IPS-NIHi7 (cell line): ENCODE results near the gene MAPK14.
A peak's percentile ranks its signal among the peaks of the same experiment; 100 is the strongest.
"Not testable (repeated sequence)": the region's sequence is repeated elsewhere in the genome, so short reads cannot be mapped to it uniquely, and the experiment has no call there.

Experiments
- DNase-seq: peaks from one replicate; pipeline ENCODE4 v3.0.0; 2012; ENCODE audit warnings: mixed read lengths; ENCODE audit errors: extremely low spot score

Gene MAPK14

DNA sequence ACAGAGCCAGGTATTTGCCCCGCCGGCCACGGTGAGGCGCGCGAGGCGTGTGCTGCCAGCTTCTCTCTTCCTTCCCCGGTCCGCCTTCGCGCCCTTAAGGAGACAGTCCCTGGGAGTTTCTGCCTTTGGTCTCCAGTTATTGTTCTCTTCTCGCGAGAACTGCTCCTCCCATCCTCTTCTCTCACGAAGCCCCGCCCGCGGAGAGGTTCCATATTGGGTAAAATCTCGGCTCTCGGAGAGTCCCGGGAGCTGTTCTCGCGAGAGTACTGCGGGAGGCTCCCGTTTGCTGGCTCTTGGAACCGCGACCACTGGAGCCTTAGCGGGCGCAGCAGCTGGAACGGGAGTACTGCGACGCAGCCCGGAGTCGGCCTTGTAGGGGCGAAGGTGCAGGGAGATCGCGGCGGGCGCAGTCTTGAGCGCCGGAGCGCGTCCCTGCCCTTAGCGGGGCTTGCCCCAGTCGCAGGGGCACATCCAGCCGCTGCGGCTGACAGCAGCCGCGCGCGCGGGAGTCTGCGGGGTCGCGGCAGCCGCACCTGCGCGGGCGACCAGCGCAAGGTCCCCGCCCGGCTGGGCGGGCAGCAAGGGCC, at the start of gene MAPK14:
Gene MAPK14 (plus strand): TSS at position 308 of the 587 bp plus-strand sequence. CDS start 350 bp downstream, outside the sequence.
- DNase-seq, result peak; percentile 93

DNA sequence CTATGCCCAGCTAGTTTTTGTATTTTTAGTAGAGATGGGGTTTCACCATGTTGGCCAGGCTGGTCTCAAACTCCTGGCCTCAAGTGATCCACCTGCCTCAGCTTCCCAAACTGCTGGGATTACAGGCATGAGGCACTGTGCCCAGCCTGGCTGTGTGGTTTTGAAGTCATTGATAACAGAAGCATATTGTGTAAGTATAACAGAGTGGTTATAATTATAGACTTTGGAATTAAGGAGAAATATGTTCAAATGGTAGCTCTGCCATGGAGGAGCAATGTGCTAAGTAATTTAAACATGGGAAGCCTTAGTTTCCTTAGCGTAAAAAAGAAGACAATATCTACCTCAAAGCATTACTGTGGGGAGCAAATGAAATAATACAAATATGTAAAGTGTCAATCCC, 47.5 kb upstream of the MAPK14 start:
- DNase-seq, result not testable (repeated sequence)

DNA sequence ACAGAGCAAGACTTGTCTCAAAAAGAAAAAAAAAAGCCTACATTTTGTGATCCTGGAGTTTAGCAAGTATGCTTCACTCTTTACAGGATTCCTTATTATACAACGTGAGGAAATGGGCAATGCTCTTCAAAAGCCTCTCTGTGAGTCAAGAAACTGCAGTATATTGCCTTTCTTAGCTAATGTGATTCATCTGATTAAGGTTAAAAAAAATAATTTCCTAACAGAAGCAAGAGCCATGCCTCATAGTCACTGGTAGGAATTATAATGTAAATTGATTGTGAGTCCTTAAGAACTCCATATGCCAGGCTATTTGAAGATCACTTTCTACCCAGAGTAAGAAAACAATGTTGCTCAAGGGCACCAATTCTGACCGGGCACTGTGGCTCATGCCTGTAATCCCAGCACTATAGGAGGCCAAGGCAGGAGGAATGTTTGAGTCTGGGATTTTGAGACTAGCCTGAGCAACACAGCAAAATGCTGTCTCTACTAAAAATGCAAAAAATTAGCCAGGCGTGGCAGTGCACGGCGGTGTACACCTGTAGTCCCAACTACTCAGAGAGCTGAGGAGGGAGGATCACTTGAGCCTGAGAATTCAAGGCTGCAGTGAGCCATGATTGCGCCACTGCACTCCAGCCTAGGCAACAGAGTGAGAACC, 46.5 kb upstream of the MAPK14 start:
- no peak for DNase-seq

DNA sequence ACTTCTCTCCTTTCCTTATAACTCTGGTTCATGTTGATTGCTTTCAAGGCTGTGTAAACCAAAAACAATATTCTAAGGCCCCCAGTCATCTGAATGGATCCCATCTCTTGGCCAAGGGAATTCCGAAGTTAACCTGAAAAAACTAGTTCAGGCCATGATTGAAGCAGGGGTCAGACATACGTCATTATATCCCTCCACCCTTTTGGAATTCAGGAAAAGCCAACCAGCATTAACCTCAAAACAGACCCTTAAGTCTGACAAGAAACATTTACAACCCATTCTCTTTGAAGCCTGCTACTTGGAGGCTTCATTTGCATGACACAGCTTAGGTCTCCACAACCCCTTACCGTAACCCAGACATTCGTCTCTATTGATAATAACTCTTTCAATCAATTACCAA, 42.9 kb upstream of the MAPK14 start:
- no peak for DNase-seq

DNA sequence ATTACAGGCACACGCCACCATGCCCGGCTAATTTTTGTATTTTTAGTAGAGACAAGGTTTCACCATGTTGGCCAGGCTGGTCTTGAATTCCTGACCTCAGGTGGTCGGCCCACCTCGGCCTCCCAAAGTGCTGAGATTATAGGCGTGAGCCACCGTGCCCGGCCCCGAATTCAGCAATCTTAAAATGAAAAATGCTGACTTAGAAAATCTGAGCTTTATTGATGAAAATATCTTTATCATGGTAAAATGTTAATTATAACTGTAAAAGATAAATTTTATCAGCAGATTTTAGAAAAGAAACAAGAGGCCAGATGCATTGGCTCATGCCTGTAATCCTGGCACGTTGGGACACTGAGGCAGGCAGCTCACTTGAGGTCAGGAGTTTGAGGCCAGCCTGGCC, 39.6 kb upstream of the MAPK14 start:
- not testable (repeated sequence) for DNase-seq

DNA sequence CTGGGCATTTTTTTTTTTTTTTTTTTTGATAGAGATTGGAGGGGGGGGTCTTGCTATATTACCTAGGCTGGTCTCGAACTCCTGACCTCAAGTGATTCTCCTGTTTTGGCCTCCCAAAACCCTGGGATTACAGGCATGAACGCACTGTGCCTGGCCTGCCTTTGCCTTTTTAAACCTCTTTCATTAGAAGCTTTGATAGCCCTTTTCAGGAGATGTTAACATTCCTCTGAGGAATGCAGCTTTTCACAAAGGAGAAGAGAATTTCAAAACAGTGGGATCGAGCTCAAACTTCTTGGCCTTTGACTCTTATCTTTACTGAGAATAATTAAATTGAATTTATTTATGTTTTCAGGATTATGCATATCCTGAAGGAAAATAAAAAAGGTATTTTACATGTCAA, 34.5 kb upstream of the MAPK14 start:
- DNase-seq, result no peak

DNA sequence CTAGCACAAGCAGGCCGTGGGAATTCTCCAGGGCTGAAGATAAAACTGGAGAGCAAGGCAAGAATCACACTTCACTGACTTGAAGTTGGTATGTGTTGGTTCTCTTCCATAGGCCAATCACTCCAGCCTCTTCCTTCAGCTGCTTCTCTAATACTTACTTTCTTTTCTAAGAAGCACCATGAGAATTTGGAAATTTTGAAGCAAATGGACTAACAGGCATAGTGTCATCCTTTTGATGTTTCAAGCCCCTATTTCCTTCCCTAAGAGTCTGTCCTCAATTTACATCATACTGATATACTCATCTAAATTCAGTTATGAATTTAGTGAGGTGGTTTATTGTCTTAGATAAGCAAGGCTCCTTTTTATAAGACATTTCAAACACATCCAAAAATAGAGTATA, 27.2 kb upstream of the MAPK14 start:
- no peak for DNase-seq

DNA sequence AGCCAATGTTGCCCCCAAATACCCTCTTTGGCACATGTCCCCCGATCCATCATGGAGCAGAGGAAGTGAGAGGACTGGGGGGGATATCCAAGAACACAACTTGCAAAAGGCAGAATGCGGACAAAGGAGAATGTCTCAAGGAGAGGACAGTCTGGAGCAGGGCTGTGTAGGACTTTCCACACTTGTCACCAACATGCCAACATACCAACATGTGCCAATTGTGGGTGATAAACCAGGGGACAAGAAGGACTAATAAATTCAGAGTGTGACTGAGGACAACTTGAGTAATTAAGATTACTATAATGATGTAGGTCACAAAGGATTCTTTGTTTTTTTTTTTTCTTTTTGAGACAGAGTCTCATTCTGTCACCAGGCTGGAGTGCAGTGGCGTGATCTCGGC, 11.9 kb upstream of the MAPK14 start:
- no peak for DNase-seq

DNA sequence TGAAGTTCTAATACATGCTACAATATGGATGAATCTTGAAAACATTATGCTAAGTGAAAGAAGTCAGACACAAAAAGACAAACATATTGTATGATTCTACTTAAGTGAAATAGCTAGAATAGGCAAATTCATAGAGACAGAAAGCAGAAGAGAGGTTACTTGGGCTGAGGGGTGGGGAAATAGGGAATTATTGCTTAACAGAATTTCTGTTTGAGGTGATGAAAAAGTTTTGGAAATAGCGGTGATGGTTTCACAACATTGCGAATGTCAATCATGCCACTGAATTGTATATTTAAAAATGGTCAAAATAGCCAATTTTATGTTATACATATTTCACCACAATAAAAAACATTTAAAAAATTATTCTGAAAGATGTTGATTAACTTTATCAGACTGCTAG, 9.3 kb upstream of the MAPK14 start:
- no peak for DNase-seq

DNA sequence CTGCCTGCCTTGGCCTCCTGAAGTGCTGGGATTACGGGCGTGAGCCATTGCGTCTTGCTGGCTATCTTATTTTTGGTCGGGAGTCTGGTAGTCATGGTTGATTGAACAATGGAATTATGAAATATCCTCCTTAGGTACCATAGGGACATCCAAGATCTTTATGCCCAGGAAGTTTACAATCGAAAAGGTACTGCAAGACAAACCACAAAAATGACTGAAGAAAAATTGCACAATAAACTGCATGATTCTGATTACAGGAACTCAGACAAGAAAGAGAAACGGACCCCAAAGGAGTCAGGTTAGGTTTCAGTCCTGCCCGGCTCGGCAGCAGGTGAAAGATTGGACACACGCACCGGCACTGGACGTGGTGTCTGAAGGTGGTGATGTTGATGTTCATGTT, 8.4 kb upstream of the MAPK14 start:
- no peak for DNase-seq

DNA sequence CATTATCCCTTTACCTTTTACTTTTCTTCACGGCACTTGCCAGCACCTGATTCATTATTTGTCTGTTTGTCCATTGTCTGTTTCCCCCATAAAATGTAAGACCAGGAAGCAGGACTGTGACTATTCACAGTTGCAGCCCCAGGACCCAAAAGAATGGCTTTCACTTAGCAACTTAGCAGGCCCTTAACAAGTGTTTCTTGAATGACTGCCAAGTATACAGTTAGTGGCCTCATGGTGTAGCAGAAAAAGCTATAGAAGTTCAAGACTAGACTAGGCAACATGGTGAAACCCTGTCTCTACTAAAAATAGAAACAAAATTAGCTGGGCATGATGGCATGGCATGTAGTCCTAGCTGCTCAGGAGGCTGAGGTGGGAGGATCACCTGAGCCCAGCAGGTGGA, 7.5 kb upstream of the MAPK14 start:
- DNase-seq, result no peak

DNA sequence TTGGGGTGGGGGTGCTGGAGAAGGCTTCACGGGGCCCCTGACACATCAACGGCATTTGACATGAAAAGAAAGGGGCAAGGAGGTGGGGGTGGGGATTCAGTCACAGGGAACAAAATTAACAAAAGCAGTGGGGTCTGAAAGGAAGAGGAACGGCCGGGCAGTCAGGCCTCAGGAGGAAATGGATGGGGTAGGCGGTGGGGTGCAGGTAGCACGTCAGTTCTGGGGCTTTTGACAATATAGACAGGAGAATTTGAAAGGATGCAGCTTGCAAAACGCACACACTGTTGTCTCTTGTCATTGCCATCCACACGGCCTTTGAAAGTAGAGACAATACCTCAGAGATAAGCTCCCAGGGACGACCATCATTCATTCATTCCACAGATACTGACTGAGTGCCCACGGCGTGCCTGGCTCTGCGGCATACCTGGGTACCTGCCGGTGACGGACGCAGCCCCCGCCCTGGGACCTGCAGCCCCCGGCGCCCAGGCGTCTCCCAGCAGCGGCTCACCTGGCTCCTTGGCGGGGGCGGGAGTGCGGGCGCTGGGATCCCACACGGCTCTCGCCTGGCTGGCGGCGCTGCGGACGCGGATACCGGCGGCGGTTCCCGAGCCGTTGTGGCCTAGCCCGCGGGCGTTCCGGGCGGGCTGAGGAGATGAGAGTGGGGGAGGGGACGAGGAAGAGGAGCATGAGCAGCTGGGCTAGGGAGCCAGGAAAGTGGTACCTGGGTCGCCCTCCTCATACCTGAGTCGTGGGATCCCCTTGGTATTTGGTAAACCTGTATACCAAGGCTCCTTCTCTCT, 3.4 kb upstream of the MAPK14 start, which contains the start of gene SLC26A8:
Gene SLC26A8 (minus strand): TSS at position 646 of the 800 bp plus-strand sequence. CDS start 4,934 bp downstream, outside the sequence.
- DNase-seq, result peak; percentile 65

DNA sequence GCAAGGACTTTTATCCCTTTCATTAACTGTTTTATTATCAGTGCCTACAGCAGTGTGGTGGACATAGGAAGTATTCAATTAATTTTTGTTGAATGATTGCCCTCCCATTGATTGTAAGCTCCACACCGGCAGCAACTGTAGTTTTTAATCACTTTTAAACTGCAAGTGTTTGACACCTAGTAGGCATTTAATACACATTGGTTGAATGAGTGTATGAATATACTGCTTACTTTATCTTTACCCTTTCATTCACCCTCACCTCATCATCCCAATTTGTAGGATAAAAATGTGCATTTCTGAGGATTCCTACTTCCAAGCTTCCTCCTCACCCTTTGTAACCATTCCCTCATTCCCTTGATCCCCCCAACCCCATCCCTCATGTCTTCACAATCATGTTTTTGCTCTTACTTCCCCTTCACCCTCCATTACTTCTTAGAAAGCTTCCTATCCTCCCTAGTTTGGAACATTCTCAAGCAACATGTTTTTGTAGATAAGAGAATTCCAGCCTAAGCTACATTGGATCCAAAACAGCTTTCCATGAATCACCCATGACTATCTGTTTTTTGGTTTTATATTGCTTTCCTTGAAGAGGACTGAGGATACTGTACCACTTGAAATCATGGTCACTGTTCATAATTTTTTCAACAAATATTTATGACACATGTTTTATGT, 2.2 kb upstream of the MAPK14 start:
- DNase-seq, result no peak

DNA sequence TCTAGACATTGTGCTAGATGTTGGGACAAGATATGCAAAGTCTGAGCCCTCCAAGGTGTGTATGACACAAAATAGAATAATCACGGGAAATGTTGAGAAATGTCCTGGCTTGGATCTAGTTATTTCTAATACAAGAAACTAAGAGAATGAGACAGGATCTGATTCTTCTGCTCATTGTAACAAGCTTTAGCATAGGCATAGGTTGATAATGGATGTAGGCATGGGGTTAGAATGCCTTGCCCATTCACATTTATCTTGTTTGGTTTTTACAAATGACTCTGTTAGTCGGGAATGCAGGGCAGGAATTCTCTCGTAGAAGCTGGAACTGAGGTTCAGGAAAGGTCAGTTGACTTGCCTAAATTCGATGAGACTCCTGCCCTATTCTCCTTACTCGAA, 1.7 kb upstream of the MAPK14 start:
- DNase-seq, result no peak

DNA sequence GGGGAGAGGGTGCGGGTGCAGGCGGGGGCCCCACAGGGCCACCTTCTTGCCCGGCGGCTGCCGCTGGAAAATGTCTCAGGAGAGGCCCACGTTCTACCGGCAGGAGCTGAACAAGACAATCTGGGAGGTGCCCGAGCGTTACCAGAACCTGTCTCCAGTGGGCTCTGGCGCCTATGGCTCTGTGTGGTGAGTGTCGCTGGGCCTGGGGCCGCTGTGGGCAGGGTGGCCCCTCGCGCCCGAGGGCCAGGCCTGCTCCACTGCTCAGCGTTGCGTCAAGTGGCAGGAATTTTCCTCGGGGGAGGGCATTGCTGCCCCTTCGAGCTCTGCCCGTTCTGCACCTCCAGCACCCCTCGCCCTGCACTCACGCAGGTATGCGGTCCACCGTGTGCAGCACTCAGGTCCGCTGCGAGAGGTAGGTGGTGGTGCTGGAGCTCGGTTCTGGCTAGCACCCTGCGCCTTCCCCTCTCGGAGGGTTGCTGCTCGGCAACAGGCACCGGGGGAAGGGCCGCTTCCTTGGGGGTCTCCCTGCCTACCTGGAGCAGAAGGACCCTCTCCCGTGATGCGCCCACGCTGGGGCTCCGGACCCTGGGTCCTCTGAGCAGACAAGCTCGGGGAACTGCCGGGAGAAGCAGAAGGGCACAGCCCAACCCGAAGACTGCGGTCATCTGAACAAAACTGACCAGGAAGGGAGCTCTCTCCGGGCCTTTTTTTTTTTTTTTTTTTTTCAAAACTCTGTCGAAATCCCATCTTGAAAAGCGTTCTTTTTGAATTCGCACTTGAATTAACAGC, 674 bp downstream of the MAPK14 start:
- DNase-seq, result peak; percentile 21

DNA sequence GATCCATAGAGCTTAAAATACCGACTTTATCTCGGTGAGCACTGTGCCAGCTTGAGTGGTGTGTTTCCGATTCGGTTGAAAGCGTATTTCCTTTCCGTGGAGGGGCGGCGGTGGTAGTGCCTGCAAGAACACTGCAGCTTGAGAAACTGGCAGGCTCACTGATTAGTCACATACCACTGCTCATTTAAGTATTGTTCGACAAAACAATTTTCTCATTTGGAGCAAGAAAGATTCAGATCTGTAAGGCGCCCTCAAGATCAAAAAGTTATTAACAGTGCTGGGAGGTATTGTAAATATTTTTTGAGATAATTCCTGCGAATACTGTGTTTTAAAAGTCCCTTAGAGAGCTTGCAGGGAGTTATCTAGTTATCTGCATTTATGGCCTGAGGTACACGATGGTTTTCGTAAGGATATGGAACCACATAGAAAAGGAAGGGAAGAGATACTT, 1.3 kb downstream of the MAPK14 start:
- DNase-seq, result no peak

DNA sequence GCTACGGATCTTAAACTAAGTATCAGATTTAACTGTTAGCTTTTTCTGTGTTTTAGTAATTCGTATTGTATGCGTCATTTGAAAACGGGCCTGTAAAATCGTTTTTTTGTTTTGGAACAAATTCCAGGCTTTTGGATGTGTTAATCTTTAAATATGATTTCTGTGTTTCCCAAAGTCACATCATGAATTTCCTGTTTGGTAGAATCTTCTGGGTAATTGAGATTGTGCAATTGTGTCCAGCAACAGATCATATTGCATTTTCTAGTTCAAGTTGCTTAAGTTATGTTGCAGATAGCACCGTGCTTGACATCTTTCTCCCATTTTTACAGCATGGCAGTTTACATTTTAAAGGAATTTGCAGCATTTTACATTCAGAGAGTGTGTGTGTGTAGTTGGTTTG, 1.9 kb downstream of the MAPK14 start:
- DNase-seq, result no peak

DNA sequence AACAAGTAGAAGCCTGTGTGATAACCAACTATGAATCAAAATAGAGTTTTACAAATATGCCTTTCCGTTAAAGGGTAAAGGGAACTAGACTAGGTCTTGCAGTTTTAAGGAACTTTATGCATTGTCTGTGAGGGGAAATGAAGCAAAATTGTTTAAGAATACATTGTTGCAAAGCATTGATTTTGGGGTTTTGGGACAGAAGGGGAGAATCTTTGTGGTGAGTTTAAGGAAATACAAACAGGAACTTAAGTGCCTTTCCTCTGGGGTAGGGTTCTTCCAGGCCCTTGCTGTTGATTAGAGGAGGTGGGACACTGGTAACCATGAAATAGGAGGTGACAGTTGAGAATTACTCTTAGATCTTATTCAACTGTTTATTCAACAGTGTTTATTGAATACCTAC, 4.7 kb downstream of the MAPK14 start:
- DNase-seq, result no peak

DNA sequence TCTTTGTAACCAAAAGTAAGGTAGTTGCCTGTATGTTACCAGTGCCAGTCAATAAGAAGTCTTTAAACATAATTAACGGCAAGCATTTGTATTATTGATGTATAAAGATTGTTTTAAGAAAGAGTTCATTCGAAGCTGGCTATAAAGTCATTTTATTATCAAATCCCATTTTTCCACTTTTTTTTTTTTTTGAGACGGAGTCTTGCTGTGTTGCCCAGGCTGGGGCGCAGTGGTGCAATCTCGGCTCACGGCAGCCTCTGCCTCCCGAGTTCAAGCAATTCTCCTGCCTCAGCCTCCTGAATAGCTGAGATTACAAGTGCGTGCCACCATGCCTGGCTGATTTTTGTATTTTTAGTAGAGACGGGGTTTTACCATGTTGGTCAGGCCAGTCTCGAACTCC, 5.5 kb downstream of the MAPK14 start:
- DNase-seq, result not testable (repeated sequence)

DNA sequence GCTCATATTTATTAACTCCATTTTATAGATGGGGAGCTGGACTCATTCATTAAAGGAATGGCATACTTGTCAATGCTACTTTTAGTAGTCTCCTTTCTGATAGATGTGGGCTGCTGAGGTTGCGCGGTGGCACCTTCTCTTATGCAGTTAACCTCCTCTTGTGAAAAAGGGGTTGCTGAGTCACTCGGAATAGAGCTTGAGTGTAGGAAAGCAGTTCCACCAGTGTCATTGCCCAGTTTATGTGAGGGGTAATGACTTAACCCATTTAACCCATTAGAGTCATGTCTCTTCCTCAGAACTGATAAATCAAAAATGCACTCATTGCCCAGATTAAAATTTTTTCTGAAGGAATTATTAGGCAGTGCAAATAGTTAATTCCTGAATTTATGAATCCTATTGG, 6.3 kb downstream of the MAPK14 start:
- no peak for DNase-seq

DNA sequence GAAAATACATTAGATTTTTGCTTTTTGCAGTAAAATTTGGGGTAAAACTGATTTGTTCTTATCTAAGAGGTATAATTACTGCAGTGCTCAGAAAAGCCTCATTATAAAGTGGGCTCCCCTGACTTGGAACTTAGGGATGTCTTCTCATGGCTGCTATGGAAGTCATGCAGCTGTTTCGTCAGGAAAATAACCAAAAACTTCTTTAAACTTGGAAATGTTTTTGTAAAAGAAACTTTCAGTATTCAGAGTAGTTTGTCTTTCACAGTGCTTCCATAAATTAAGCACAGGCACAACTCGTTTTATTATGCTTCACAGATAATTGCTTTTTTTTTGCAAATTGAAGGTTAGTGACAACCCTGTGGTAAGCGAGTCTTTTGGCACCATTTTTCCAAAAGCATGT, 6.8 kb downstream of the MAPK14 start:
- DNase-seq, result no peak
